Measurements from ENCODE around the gene ELF3.

Gene ELF3

GRCh38 chr1:202045705-202046104 lies 35.3 kb downstream of the ELF3 start:
- no peak overlapping the region for H3K4me2 ChIP-seq (ENCODE audit: low read length)
- TF ChIP-seq CTCF (IDR thresholded peaks at IDR 0.05), result no peak
- no peaks in the 10 kb centered on the region for H3K9me3 ChIP-seq (ENCODE audit: control insufficient read depth, low read length)
- H2AFZ ChIP-seq, result no peak overlapping the region
- H3K9ac ChIP-seq, result no peak overlapping the region
- H3K36me3 ChIP-seq (ENCODE audit: control insufficient read depth, insufficient read depth, low read length), result no peaks in the 10 kb centered on the region
- no peak overlapping the region for H3K27ac ChIP-seq
- no peaks in the 10 kb centered on the region for H3K27me3 ChIP-seq (ENCODE audit: control insufficient read depth, insufficient read depth, low read length)
- H3K4me1 ChIP-seq, result no peaks in the 10 kb centered on the region
- no peak overlapping the region for H3K4me3 ChIP-seq (ENCODE audit: low read depth, low read length)
- H3K79me2 ChIP-seq, result no peaks in the 10 kb centered on the region

GRCh38 chr1:202046227-202046626 lies 35.8 kb downstream of the ELF3 start:
- Histone ChIP-seq H3K9ac (no peak overlapping the region), H3K27ac (no peak overlapping the region), H3K79me2 (no peaks in the 10 kb centered on the region), H3K4me1 (no peaks in the 10 kb centered on the region), H3K4me2 (ENCODE audit: low read length) (no peak overlapping the region), H3K27me3 (ENCODE audit: control insufficient read depth, insufficient read depth, low read length) (no peaks in the 10 kb centered on the region), H3K9me3 (ENCODE audit: control insufficient read depth, low read length) (no peaks in the 10 kb centered on the region), H2AFZ (no peak overlapping the region), H3K36me3 (ENCODE audit: control insufficient read depth, insufficient read depth, low read length) (no peaks in the 10 kb centered on the region), H3K4me3 (ENCODE audit: low read depth, low read length) (no peak overlapping the region)
- TF ChIP-seq CTCF (IDR thresholded peaks at IDR 0.05), result no peak

GRCh38 chr1:202046748-202047708 lies 36.6 kb downstream of the ELF3 start:
- H3K9ac ChIP-seq, result no peak overlapping the region
- no peaks in the 10 kb centered on the region for H3K4me1 ChIP-seq
- H3K9me3 ChIP-seq (ENCODE audit: control insufficient read depth, low read length), result no peaks in the 10 kb centered on the region
- no peak overlapping the region for H3K4me2 ChIP-seq (ENCODE audit: low read length)
- no peak for TF ChIP-seq CTCF (IDR thresholded peaks at IDR 0.05)
- no peaks in the 10 kb centered on the region for H3K36me3 ChIP-seq (ENCODE audit: control insufficient read depth, insufficient read depth, low read length)
- H3K4me3 ChIP-seq (ENCODE audit: low read depth, low read length), result no peak overlapping the region
- H2AFZ ChIP-seq, result no peak overlapping the region
- H3K79me2 ChIP-seq, result no peaks in the 10 kb centered on the region
- H3K27me3 ChIP-seq (ENCODE audit: control insufficient read depth, insufficient read depth, low read length), result no peaks in the 10 kb centered on the region
- H3K27ac ChIP-seq, result no peak overlapping the region

- H2AFZ ChIP-seq, result no peak overlapping the region
- H3K27ac ChIP-seq, result no peak overlapping the region
- TF ChIP-seq CTCF (IDR thresholded peaks at IDR 0.05), result no peak
- no peaks in the 10 kb centered on the region for H3K27me3 ChIP-seq (ENCODE audit: control insufficient read depth, insufficient read depth, low read length)
- no peaks in the 10 kb centered on the region for H3K9me3 ChIP-seq (ENCODE audit: control insufficient read depth, low read length)
- no peak overlapping the region for H3K4me2 ChIP-seq (ENCODE audit: low read length)
- H3K4me1 ChIP-seq, result no peaks in the 10 kb centered on the region
- no peaks in the 10 kb centered on the region for H3K36me3 ChIP-seq (ENCODE audit: control insufficient read depth, insufficient read depth, low read length)
- H3K79me2 ChIP-seq, result no peaks in the 10 kb centered on the region
- H3K4me3 ChIP-seq (ENCODE audit: low read depth, low read length), result no peak overlapping the region
- no peak overlapping the region for H3K9ac ChIP-seq
Observed at GRCh38 chr1:202047977-202048376, 37.6 kb downstream of the ELF3 start.

GRCh38 chr1:202049129-202049528 lies 38.7 kb downstream of the ELF3 start:
- no peaks in the 10 kb centered on the region for H3K4me1 ChIP-seq
- no peaks in the 10 kb centered on the region for H3K79me2 ChIP-seq
- no peak overlapping the region for H3K4me2 ChIP-seq (ENCODE audit: low read length)
- H3K9me3 ChIP-seq (ENCODE audit: control insufficient read depth, low read length), result no peaks in the 10 kb centered on the region
- no peak overlapping the region for H3K27ac ChIP-seq
- TF ChIP-seq CTCF (IDR thresholded peaks at IDR 0.05), result no peak
- no peaks in the 10 kb centered on the region for H3K36me3 ChIP-seq (ENCODE audit: control insufficient read depth, insufficient read depth, low read length)
- no peak overlapping the region for H3K9ac ChIP-seq
- H3K4me3 ChIP-seq (ENCODE audit: low read depth, low read length), result no peak overlapping the region
- H3K27me3 ChIP-seq (ENCODE audit: control insufficient read depth, insufficient read depth, low read length), result no peaks in the 10 kb centered on the region
- H2AFZ ChIP-seq, result no peak overlapping the region
